ENCODE data around the gene PLXNB2.

PLXNB2 gene

GRCh38 chr22:50306753-50307749 lies at the start of gene PLXNB2:
Gene PLXNB2 (minus strand): TSS chr22:50307646. CDS start chr22:50290584, 17,062 bp downstream.
- TF ChIP-seq GATA2 (IDR thresholded peaks at IDR 0.05; ENCODE audit: low read depth, low read length), result no peak
- no peak for TF ChIP-seq GATA3 (IDR thresholded peaks at IDR 0.05; ENCODE audit: low read depth, low read length)

- TF ChIP-seq GATA3 (IDR thresholded peaks at IDR 0.05; ENCODE audit: low read depth, low read length), result no peak
- no peak for TF ChIP-seq GATA2 (IDR thresholded peaks at IDR 0.05; ENCODE audit: low read depth, low read length)
Measured at GRCh38 chr22:50357222-50357621, 49.8 kb upstream of the PLXNB2 start.

GRCh38 chr22:50356186-50356585 lies 48.7 kb upstream of the PLXNB2 start:
- TF ChIP-seq GATA2 (IDR thresholded peaks at IDR 0.05; ENCODE audit: low read depth, low read length), result no peak
- no peak for TF ChIP-seq GATA3 (IDR thresholded peaks at IDR 0.05; ENCODE audit: low read depth, low read length)

GRCh38 chr22:50348058-50348457 lies 40.6 kb upstream of the PLXNB2 start:
- TF ChIP-seq GATA2 (IDR thresholded peaks at IDR 0.05; ENCODE audit: low read depth, low read length) (no peak), GATA3 (IDR thresholded peaks at IDR 0.05; ENCODE audit: low read depth, low read length) (no peak)

- TF ChIP-seq GATA3 (IDR thresholded peaks at IDR 0.05; ENCODE audit: low read depth, low read length) (no peak), GATA2 (IDR thresholded peaks at IDR 0.05; ENCODE audit: low read depth, low read length) (no peak)
Measured at GRCh38 chr22:50347157-50347556, 39.7 kb upstream of the PLXNB2 start.

GRCh38 chr22:50346470-50346869 lies 39.0 kb upstream of the PLXNB2 start:
- TF ChIP-seq GATA2 (IDR thresholded peaks at IDR 0.05; ENCODE audit: low read depth, low read length) (no peak), GATA3 (IDR thresholded peaks at IDR 0.05; ENCODE audit: low read depth, low read length) (no peak)

- no peak for TF ChIP-seq GATA3 (IDR thresholded peaks at IDR 0.05; ENCODE audit: low read depth, low read length)
- no peak for TF ChIP-seq GATA2 (IDR thresholded peaks at IDR 0.05; ENCODE audit: low read depth, low read length)
Measured at GRCh38 chr22:50343541-50343935, 36.1 kb upstream of the PLXNB2 start.

GRCh38 chr22:50342651-50343540 lies 35.5 kb upstream of the PLXNB2 start, which contains the start of gene PPP6R2:
Gene PPP6R2 (plus strand): TSS chr22:50343327. CDS start chr22:50393909, 50,582 bp downstream.
- TF ChIP-seq GATA2 (IDR thresholded peaks at IDR 0.05; ENCODE audit: low read depth, low read length) (no peak), GATA3 (IDR thresholded peaks at IDR 0.05; ENCODE audit: low read depth, low read length) (no peak)

- TF ChIP-seq GATA2 (IDR thresholded peaks at IDR 0.05; ENCODE audit: low read depth, low read length) (no peak), GATA3 (IDR thresholded peaks at IDR 0.05; ENCODE audit: low read depth, low read length) (no peak)
Measured at GRCh38 chr22:50341977-50342650, 34.7 kb upstream of the PLXNB2 start.

GRCh38 chr22:50339945-50340879 lies 32.8 kb upstream of the PLXNB2 start:
- TF ChIP-seq GATA2 (IDR thresholded peaks at IDR 0.05; ENCODE audit: low read depth, low read length) (no peak), GATA3 (IDR thresholded peaks at IDR 0.05; ENCODE audit: low read depth, low read length) (no peak)

- no peak for TF ChIP-seq GATA3 (IDR thresholded peaks at IDR 0.05; ENCODE audit: low read depth, low read length)
Measured at GRCh38 chr22:50338860-50339462, 31.5 kb upstream of the PLXNB2 start.

GRCh38 chr22:50338042-50338573 lies 30.7 kb upstream of the PLXNB2 start:
- TF ChIP-seq GATA3 (IDR thresholded peaks at IDR 0.05; ENCODE audit: low read depth, low read length) (no peak), GATA2 (IDR thresholded peaks at IDR 0.05; ENCODE audit: low read depth, low read length) (no peak)

Data from SH-SY5Y (cell line).